Prostate gland (tissue), 2 donors: ENCODE data around the gene MR1. TPM values are rescaled to one million over a fixed set of nuclear protein-coding genes. Genes with fewer than 3 reads are reported as not detected.
"Not testable (repeated sequence)": the region's sequence is repeated elsewhere in the genome, so short reads cannot be mapped to it uniquely, and the experiment has no call there.

ENCODE experiments used
- DNase-seq: peaks from one replicate; pipeline ENCODE4 v3.0.0-alpha.2; 2019; ENCODE audit warnings: low spot score
- H3K27ac ChIP-seq, 2 donors: fragments of 200-600 bp; sonication (generic); 2 replicates each; pipeline ENCODE4 v1.5.1; 2017 to 2019
- H3K27me3 ChIP-seq: fragments of 200-600 bp; sonication (generic); replicated peaks from 2 replicates; pipeline ENCODE4 v1.5.1; 2019; ENCODE audit not compliant: insufficient read depth
- H3K36me3 ChIP-seq, 2 donors: fragments of 200-600 bp; sonication (generic); 1 replicate in 1 of 2; 2 replicates in 1 of 2; pipeline versions ENCODE4 v1.5.1 to v1.8.1; 2017 to 2019
- H3K4me1 ChIP-seq: fragments of 200-600 bp; sonication (generic); replicated peaks from 2 replicates; pipeline ENCODE4 v1.5.1; 2019
- H3K4me3 ChIP-seq, 2 donors: fragments of 200-600 bp; sonication (generic); 2 replicates each; pipeline ENCODE4 v1.5.1; 2017 to 2019
- H3K9me3 ChIP-seq: fragments of 200-600 bp; sonication (generic); 2 replicates; pipeline ENCODE4 v1.5.1; 2017
- CTCF ChIP-seq, 4 experiments: fragments of 200-600 bp in 2 of 4; fragments of 450-650 bp in 2 of 4; sonication (generic) in 2 of 4; IDR thresholded peaks; 1 replicate in 3 of 4; 2 replicates in 1 of 4; pipeline ENCODE4 v1.5.1; 2016 to 2019; ENCODE audit warnings: antibody characterized with exemption in 4 of 4, mild to moderate bottlenecking in 2 of 4, moderate library complexity in 2 of 4
- POLR2A ChIP-seq: fragments of 450-650 bp; IDR thresholded peaks from one replicate; pipeline ENCODE4 v1.6.1; 2016; ENCODE audit warnings: antibody characterized with exemption, mild to moderate bottlenecking
- POLR2AphosphoS5 ChIP-seq: sonication (generic); formaldehyde crosslinking; IDR thresholded peaks from one replicate; pipeline ENCODE4 v1.6.1; 2017; ENCODE audit warnings: antibody characterized with exemption
- WGBS: methylation state at CpG from one replicate; pipeline ENCODE4 v1.1.5; 2018; 5-methylcytosine and 5-hydroxymethylcytosine counted together
- intact Hi-C: fragments of 100-400 bp; cut with DNase I; formaldehyde crosslinking; loops from one replicate; pipeline ENCODE4 v1.14.2; 2022
- total RNA-seq, 2 donors: library from RNA; depleted of rRNA; stranded (reverse); fragments of >200 nt; gene quantifications; one replicate each; pipeline ENCODE4 v1.1.0, GENCODE V29; 2016

Gene MR1
- total RNA-seq, 2 donors from 2014 or later = 14.3 to 17.5 TPM

DNA sequence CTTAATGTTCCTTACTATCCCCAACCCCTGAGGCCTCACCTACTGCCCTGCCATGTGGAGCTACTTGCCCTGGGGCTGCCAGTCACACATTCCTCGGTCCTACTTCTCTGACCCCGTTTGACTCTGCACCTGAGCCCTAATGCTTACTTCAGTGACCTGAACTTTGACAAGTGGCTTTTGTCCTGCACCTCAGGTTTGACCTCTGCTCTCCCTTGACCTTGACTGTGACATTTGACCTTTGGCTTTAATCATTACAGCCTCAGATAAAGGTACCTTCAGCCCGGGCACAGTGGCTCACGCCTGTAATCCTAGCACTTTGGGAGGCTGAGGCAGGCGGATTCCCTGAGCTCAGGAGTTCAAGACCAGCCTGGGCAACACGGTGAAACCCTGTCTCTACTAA is 22.8 kb downstream of the MR1 start:
- no peak for TF ChIP-seq POLR2AphosphoS5
- no peak for TF ChIP-seq CTCF (IDR thresholded peaks at IDR 0.05)

GRCh38 chr1:181057079-181057478 is 23.3 kb downstream of the MR1 start:
- Histone ChIP-seq H3K4me3 (no peak overlapping the region), H3K27me3 (no peaks in the 10 kb centered on the region), H3K27ac (no peak overlapping the region), H3K4me1 (no peaks in the 10 kb centered on the region), H3K36me3 (no peaks in the 10 kb centered on the region), H3K9me3 (no peaks in the 10 kb centered on the region)
- intact Hi-C loops = no loop called here
- 56% methylated on average over 3 of the region's 3 CpGs for WGBS
- TF ChIP-seq POLR2AphosphoS5 = no peak
- no peak for TF ChIP-seq CTCF (IDR thresholded peaks at IDR 0.05)
- TF ChIP-seq POLR2A = no peak
- DNase-seq = no peak

More for the DNA sequence above, 22.8 kb downstream of the MR1 start:
- no peak overlapping the region for H3K27ac ChIP-seq
- DNase-seq = no peak
- intact Hi-C loops = no loop called here
- no peaks in the 10 kb centered on the region for H3K36me3 ChIP-seq
- no peaks in the 10 kb centered on the region for H3K9me3 ChIP-seq
- H3K27me3 ChIP-seq = no peaks in the 10 kb centered on the region
- WGBS = 94% methylated on average over 6 of the region's 6 CpGs
- no peak overlapping the region for H3K4me3 ChIP-seq
- no peaks in the 10 kb centered on the region for H3K4me1 ChIP-seq

DNA sequence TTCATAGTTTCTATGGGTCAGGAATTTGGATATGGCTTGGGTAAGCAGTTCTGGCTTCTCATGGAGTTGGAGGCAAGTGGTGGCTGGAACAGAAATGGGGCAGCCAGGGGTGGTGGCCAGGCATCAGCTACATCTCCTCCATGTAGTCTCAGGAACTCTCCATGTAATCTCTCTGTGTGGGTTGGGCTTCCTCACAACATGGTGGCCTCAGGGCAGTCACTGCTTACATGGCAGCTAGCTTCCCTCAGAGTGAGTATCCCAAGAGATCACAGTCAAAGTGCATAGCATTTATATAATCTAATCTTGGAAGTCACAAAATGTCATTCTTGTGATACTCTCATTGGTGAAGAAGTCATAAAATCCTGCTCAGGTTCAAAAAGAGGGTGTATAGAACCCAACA is 25.7 kb downstream of the MR1 start:
- Histone ChIP-seq H3K27ac (no peak overlapping the region), H3K4me1 (no peaks in the 10 kb centered on the region), H3K36me3 (no peaks in the 10 kb centered on the region), H3K4me3 (no peak overlapping the region), H3K9me3 (no peaks in the 10 kb centered on the region), H3K27me3 (no peaks in the 10 kb centered on the region)
- DNase-seq = no peak
- intact Hi-C loops = no loop called here
- TF ChIP-seq POLR2AphosphoS5 (no peak), POLR2A (no peak), CTCF (IDR thresholded peaks at IDR 0.05) (no peak)

DNA sequence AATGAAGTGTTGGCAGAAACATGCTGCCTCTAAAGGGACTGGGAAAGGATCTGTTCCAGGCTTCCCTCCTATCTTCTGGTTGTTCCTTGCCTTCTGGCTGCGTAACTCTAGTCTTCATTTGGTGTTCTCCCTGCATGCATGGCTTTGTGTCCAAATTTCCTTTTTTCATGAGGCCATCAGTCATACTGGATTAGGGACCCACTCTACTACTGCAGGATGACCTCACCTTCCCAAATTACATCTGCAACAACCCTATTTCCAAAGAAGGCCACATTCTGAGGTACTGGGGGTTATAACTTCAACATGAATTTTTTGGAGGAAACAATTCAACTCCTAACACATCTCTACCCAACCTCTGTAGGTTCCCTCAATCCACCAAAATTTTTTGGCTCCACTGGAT is 26.3 kb downstream of the MR1 start:
- Histone ChIP-seq H3K27ac (no peak overlapping the region), H3K4me1 (no peaks in the 10 kb centered on the region), H3K9me3 (no peaks in the 10 kb centered on the region), H3K36me3 (no peaks in the 10 kb centered on the region), H3K27me3 (no peaks in the 10 kb centered on the region), H3K4me3 (no peak overlapping the region)
- intact Hi-C loops = no loop called here
- TF ChIP-seq CTCF (IDR thresholded peaks at IDR 0.05) (no peak), POLR2A (no peak), POLR2AphosphoS5 (no peak)
- DNase-seq = no peak
- WGBS = 92% methylated on average over 1 of the region's 1 CpG

DNA sequence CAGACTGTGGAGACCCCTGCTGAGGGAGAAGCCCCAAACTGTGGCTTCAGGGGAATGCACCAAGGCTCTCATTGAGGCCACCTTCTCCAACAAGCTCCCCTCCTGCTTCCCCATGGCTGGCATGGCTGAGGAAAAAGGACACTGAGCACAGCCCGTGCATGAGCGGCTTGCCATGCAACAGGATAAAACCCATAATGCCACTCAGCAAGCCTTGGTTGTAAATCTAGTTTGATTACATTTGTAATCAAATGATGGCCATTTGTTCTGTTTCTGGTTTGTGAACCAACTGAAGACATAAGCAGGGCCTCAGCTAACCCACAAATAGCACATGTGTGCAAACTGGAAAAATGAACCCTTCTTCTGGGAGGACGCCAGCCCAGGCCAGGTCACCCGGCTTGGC is 27.2 kb downstream of the MR1 start:
- H3K27ac ChIP-seq, H3K9me3 ChIP-seq, H3K4me1 ChIP-seq, H3K36me3 ChIP-seq, H3K27me3 ChIP-seq, intact Hi-C loops, DNase-seq, H3K4me3 ChIP-seq: not testable (repeated sequence)
- 86% methylated on average over 4 of the region's 4 CpGs for WGBS
